SK-N-SH treated with all-trans-retinoic acid at 6 μM for 48 hours (cell line): Measurements from ENCODE around the gene MLST8.

Experiments used
- ATAC-seq: fragments of 200-7000 bp; cut with Tn5 transposase; 3 replicates; pipeline ENCODE4 v1.9.1; 2020; ENCODE audit warnings: mild to moderate bottlenecking, moderate library complexity
- ARNTL ChIP-seq: fragments of 450-650 bp; formaldehyde crosslinking; IDR thresholded peaks from 2 replicates; pipeline ENCODE4 v1.5.0; 2020; ENCODE audit warnings: low read depth, mild to moderate bottlenecking, moderate library complexity, borderline replicate concordance
- BACH2 ChIP-seq: fragments of 250-450 bp; sonication (Bioruptor Pico); IDR thresholded peaks from 2 replicates; pipeline ENCODE4 v1.9.0; 2021; ENCODE audit warnings: mild to moderate bottlenecking, borderline replicate concordance
- CREB5 ChIP-seq: fragments of 250-450 bp; sonication (Bioruptor Pico); IDR thresholded peaks from 2 replicates; pipeline ENCODE4 v1.5.1; 2020; ENCODE audit warnings: low read depth, mild to moderate bottlenecking, moderate library complexity
- CSDC2 ChIP-seq: fragments of 250-450 bp; sonication (Bioruptor Pico); IDR thresholded peaks from 2 replicates; pipeline ENCODE4 v1.5.0; 2020; ENCODE audit warnings: mild to moderate bottlenecking, moderate library complexity
- CSRNP3 ChIP-seq: fragments of 250-450 bp; sonication (Bioruptor Pico); IDR thresholded peaks from 2 replicates; pipeline ENCODE4 v1.5.1; 2021; ENCODE audit warnings: mild to moderate bottlenecking, moderate library complexity
- ESRRG ChIP-seq: fragments of 250-450 bp; sonication (Bioruptor Pico); IDR thresholded peaks from 2 replicates; pipeline ENCODE4 v1.6.1; 2021; ENCODE audit warnings: mild to moderate bottlenecking
- GLIS3 ChIP-seq: fragments of 250-450 bp; sonication (Bioruptor Pico); IDR thresholded peaks from 2 replicates; pipeline ENCODE4 v1.5.0; 2020; ENCODE audit warnings: mild to moderate bottlenecking, moderate library complexity
- ISL1 ChIP-seq: fragments of 250-450 bp; sonication (Bioruptor Pico); IDR thresholded peaks from 2 replicates; pipeline ENCODE4 v2.1.2; 2022; ENCODE audit warnings: mild to moderate bottlenecking, moderate library complexity
- OSR1 ChIP-seq: fragments of 250-450 bp; sonication (Bioruptor Pico); IDR thresholded peaks from 2 replicates; pipeline ENCODE4 v1.8.0; 2022; ENCODE audit warnings: moderate library complexity, mild to moderate bottlenecking, inconsistent platforms
- PATZ1 ChIP-seq: fragments of 250-450 bp; sonication (Bioruptor Pico); IDR thresholded peaks from 2 replicates; pipeline ENCODE4 v1.8.0; 2020; ENCODE audit warnings: mild to moderate bottlenecking, moderate library complexity, borderline replicate concordance
- POU6F1 ChIP-seq: fragments of 250-450 bp; sonication (Bioruptor Pico); IDR thresholded peaks from 2 replicates; pipeline ENCODE4 v1.8.0; 2021; ENCODE audit warnings: low read depth, mild to moderate bottlenecking, moderate library complexity, borderline replicate concordance
- PPARA ChIP-seq: fragments of 250-450 bp; sonication (Bioruptor Pico); IDR thresholded peaks from 2 replicates; pipeline ENCODE4 v1.5.0; 2020; ENCODE audit warnings: mild to moderate bottlenecking, borderline replicate concordance
- RARB ChIP-seq: fragments of 250-450 bp; sonication (Bioruptor Pico); IDR thresholded peaks from 2 replicates; pipeline ENCODE4 v1.8.0; 2021; ENCODE audit warnings: mild to moderate bottlenecking, moderate library complexity
- SNAI2 ChIP-seq: fragments of 250-450 bp; sonication (Bioruptor Pico); IDR thresholded peaks from 2 replicates; pipeline ENCODE4 v1.5.0; 2020; ENCODE audit warnings: mild to moderate bottlenecking, moderate library complexity
- TOX ChIP-seq: fragments of 250-450 bp; sonication (Bioruptor Pico); IDR thresholded peaks from 2 replicates; pipeline ENCODE4 v1.8.0; 2021; ENCODE audit warnings: mild to moderate bottlenecking, moderate library complexity, borderline replicate concordance
- TSHZ2 ChIP-seq: fragments of 250-450 bp; sonication (Bioruptor Pico); IDR thresholded peaks from 2 replicates; pipeline ENCODE4 v1.5.0; 2020; ENCODE audit warnings: mild to moderate bottlenecking, moderate library complexity
- ZC3H10 ChIP-seq: fragments of 250-450 bp; sonication (Bioruptor Pico); IDR thresholded peaks from 2 replicates; pipeline ENCODE4 v1.5.1; 2021; ENCODE audit warnings: mild to moderate bottlenecking, moderate library complexity
- ZFP3 ChIP-seq: fragments of 250-450 bp; sonication (Bioruptor Pico); IDR thresholded peaks from 2 replicates; pipeline ENCODE4 v1.5.0; 2020; ENCODE audit warnings: mild to moderate bottlenecking, moderate library complexity
- ZFP30 ChIP-seq: fragments of 450-650 bp; formaldehyde crosslinking; IDR thresholded peaks from 2 replicates; pipeline ENCODE4 v1.5.0; 2022; ENCODE audit warnings: mild to moderate bottlenecking, moderate library complexity
- ZNF70 ChIP-seq: fragments of 450-650 bp; formaldehyde crosslinking; IDR thresholded peaks from 2 replicates; pipeline ENCODE4 v1.5.0; 2020; ENCODE audit warnings: mild to moderate bottlenecking, moderate library complexity
- ZNF8 ChIP-seq: fragments of 450-650 bp; formaldehyde crosslinking; IDR thresholded peaks from 2 replicates; pipeline ENCODE4 v1.5.0; 2020; ENCODE audit warnings: mild to moderate bottlenecking, moderate library complexity

Gene MLST8

GRCh38 chr16:2211923-2212347, 6.7 kb downstream of the MLST8 start:
- TF ChIP-seq TSHZ2 (CRISPR knock-in tag) (no peak), BACH2 (CRISPR knock-in tag) (no peak), OSR1 (CRISPR knock-in tag) (no peak), RARB (CRISPR knock-in tag) (no peak), ZNF70 (CRISPR knock-in tag) (no peak), ZFP30 (no peak), CSRNP3 (CRISPR knock-in tag) (no peak), ESRRG (CRISPR knock-in tag) (no peak), TOX (no peak), ZC3H10 (CRISPR knock-in tag) (no peak), ARNTL (CRISPR knock-in tag) (no peak), ISL1 (no peak), ZNF8 (CRISPR knock-in tag) (no peak), SNAI2 (CRISPR knock-in tag) (no peak), PPARA (CRISPR knock-in tag) (no peak), POU6F1 (CRISPR knock-in tag) (no peak), CSDC2 (no peak), PATZ1 (no peak), CREB5 (CRISPR knock-in tag) (no peak), ZFP3 (no peak)
- no peak for ATAC-seq

- no peak for ATAC-seq
- TF ChIP-seq RARB (CRISPR knock-in tag) (no peak), ESRRG (CRISPR knock-in tag) (no peak), GLIS3 (CRISPR knock-in tag) (no peak), ZFP3 (no peak), POU6F1 (CRISPR knock-in tag) (no peak), OSR1 (CRISPR knock-in tag) (no peak), BACH2 (CRISPR knock-in tag) (no peak), ISL1 (no peak), PPARA (CRISPR knock-in tag) (no peak)
Measured at GRCh38 chr16:2212362-2213324, 7.4 kb downstream of the MLST8 start.
